Skeletal muscle satellite cell (primary cell): ENCODE results near the gene PIEZO2.
"Not testable (repeated sequence)": the region's sequence is repeated elsewhere in the genome, so short reads cannot be mapped to it uniquely, and the experiment has no call there.

Source experiments
- H3K27me3 ChIP-seq: 2 replicates; pipeline ENCODE4 v1.7.0; 2013; ENCODE audit warnings: low read length; ENCODE audit not compliant: control insufficient read depth, insufficient read depth
- H3K36me3 ChIP-seq: 2 replicates; pipeline ENCODE4 v1.7.0; 2013; ENCODE audit warnings: mild to moderate bottlenecking, control low read depth, low read length; ENCODE audit not compliant: insufficient read depth
- H3K4me1 ChIP-seq: 2 replicates; pipeline ENCODE4 v1.7.0; 2013; ENCODE audit warnings: low read length; ENCODE audit not compliant: control insufficient read depth, insufficient read depth
- H3K4me2 ChIP-seq: 2 replicates; pipeline ENCODE4 v1.7.0; 2013; ENCODE audit warnings: mild to moderate bottlenecking, low read length
- H3K4me3 ChIP-seq: 2 replicates; pipeline ENCODE4 v1.7.0; 2013; ENCODE audit warnings: low read length
- H3K9ac ChIP-seq: 2 replicates; pipeline ENCODE4 v1.7.0; 2013; ENCODE audit warnings: mild to moderate bottlenecking, low read depth, low read length, moderate library complexity
- H3K9me3 ChIP-seq: replicated peaks from 2 replicates; pipeline ENCODE4 v1.7.0; 2013; ENCODE audit warnings: mild to moderate bottlenecking, control low read depth, low read length

The PIEZO2 gene

DNA sequence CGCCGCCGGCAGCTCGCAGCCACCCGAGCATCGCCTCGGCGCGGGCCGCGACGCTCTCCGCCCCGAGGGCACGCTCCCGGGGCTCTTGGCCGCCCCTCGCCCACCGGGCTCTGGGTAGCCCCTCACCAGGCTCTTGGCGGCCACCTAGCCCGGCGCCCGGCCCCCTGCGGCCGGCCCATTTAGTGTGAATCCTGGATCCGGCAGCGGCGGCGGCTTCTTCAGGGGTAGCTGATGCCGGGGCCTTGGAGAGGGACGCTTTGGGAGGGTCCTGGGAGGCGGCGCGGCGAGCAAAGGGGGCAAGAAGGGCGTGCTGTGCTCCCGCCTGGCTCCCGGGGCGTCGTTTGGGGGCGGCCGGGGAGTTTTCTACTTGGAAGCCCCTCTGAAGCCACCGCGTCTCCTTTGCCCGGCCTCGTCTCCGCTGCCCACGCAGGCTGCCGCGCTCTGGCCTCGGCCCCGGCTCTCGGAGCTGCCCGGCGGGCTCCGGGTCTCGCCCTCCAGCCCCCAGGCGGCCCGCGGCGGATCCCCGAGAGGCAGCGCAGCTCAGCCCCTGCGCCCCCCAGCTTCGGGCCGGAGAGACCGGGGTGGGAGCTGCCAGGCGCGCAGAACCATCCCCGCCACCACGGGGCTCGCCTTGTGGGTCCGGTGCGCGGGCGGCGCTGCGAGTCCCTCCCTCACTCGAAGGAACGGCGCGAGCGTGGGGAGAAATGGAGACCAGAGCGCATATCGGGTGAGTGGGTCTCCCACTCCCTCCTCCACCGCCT lies 509 bp downstream of the PIEZO2 start:
- Histone ChIP-seq H3K4me1 (peaks cover 7% of the 10 kb centered on the region), H3K4me2 (peak overlapping the region; percentile 95), H3K27me3 (peaks cover 75% of the 10 kb centered on the region), H3K9me3 (no peaks in the 10 kb centered on the region), H3K36me3 (no peaks in the 10 kb centered on the region), H3K4me3 (peak overlapping the region; percentile 73), H3K9ac (peak overlapping the region; percentile 47)

- Histone ChIP-seq H3K9me3 (no peaks in the 10 kb centered on the region), H3K4me1 (peaks cover 7% of the 10 kb centered on the region), H3K9ac (peak overlapping the region; percentile 47), H3K4me2 (peak overlapping the region; percentile 95), H3K4me3 (peak overlapping the region; percentile 73), H3K36me3 (no peaks in the 10 kb centered on the region), H3K27me3 (peaks cover 78% of the 10 kb centered on the region)
Measured at GRCh38 chr18:11147962-11148679, 1.2 kb downstream of the PIEZO2 start.

DNA sequence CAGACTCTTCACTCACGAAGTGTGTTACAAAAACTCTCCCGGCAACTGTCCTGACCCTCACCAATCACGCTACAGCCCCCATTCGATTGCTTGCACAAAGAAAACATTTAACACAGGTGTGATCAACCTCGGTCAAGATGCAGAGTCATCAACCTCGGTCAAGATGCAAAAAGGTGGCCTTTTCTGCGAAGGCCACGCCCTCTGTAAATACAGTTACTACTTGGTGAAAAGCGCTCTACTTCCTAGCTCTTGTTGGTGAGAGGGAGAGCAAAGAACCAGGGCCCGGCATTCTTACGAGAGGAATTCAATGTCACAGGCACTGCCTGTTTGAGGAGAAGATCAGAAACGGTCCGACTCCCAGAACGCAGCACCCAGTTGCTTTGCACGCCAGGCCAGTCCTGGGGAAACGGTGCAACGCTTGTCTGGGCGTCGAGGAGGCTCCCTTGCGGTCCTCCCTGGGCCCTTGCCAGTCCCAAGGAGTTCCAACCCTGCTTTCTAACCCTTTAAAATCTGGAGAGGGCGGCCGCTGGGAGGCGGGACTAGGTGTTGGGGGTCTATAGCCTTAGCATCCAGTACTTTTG lies 1.9 kb downstream of the PIEZO2 start:
- Histone ChIP-seq H3K4me3 (peak overlapping the region; percentile 73), H3K4me1 (peaks cover 7% of the 10 kb centered on the region), H3K4me2 (peak overlapping the region; percentile 95), H3K36me3 (no peaks in the 10 kb centered on the region), H3K27me3 (peaks cover 78% of the 10 kb centered on the region), H3K9me3 (no peaks in the 10 kb centered on the region), H3K9ac (no peak overlapping the region)

GRCh38 chr18:11146947-11147345 lies 2.4 kb downstream of the PIEZO2 start:
- H3K27me3 ChIP-seq, result peaks cover 76% of the 10 kb centered on the region
- peaks cover 7% of the 10 kb centered on the region for H3K4me1 ChIP-seq
- H3K4me2 ChIP-seq, result peak overlapping the region; percentile 95
- no peak overlapping the region for H3K4me3 ChIP-seq
- no peaks in the 10 kb centered on the region for H3K36me3 ChIP-seq
- H3K9ac ChIP-seq, result no peak overlapping the region
- H3K9me3 ChIP-seq, result no peaks in the 10 kb centered on the region

GRCh38 chr18:11146238-11146946 lies 3.0 kb downstream of the PIEZO2 start:
- peaks cover 70% of the 10 kb centered on the region for H3K27me3 ChIP-seq
- no peak overlapping the region for H3K4me3 ChIP-seq
- peak overlapping the region; percentile 95 for H3K4me2 ChIP-seq
- H3K9me3 ChIP-seq, result no peaks in the 10 kb centered on the region
- peaks cover 7% of the 10 kb centered on the region for H3K4me1 ChIP-seq
- no peaks in the 10 kb centered on the region for H3K36me3 ChIP-seq
- no peak overlapping the region for H3K9ac ChIP-seq

- peaks cover 62% of the 10 kb centered on the region for H3K27me3 ChIP-seq
- H3K9ac ChIP-seq, result no peak overlapping the region
- peaks cover 7% of the 10 kb centered on the region for H3K4me1 ChIP-seq
- H3K4me2 ChIP-seq, result no peak overlapping the region
- no peaks in the 10 kb centered on the region for H3K9me3 ChIP-seq
- no peak overlapping the region for H3K4me3 ChIP-seq
- no peaks in the 10 kb centered on the region for H3K36me3 ChIP-seq
Measured at GRCh38 chr18:11145413-11146191, 3.8 kb downstream of the PIEZO2 start.

- H3K4me1 ChIP-seq, result no peaks in the 10 kb centered on the region
- H3K4me3 ChIP-seq, result no peak overlapping the region
- peaks cover 2% of the 10 kb centered on the region for H3K27me3 ChIP-seq
- H3K4me2 ChIP-seq, result no peak overlapping the region
- H3K9ac ChIP-seq, result no peak overlapping the region
- H3K9me3 ChIP-seq, result no peaks in the 10 kb centered on the region
- no peaks in the 10 kb centered on the region for H3K36me3 ChIP-seq
Measured at GRCh38 chr18:11137400-11137799, 12.0 kb downstream of the PIEZO2 start.

DNA sequence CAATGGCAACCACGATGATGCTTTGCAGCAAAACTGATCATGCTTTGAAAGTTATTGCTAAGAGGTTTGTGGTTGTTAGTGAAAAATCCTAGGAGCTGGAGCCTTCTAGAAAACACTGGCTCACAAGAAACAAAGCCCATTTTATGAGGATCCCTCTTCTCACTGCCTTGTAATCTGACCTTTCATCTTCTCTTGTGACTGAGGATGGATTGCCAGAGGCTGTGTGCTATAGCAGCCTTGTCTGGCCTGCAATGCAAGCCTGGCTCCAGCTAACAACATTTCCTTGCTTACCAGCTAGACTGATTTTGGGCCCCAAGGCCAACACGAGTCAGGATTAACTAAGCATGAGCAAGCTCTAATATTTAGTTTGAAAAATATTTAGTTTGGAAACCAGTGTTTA lies 13.1 kb downstream of the PIEZO2 start:
- Histone ChIP-seq H3K4me1 (no peaks in the 10 kb centered on the region), H3K27me3 (peaks cover 2% of the 10 kb centered on the region), H3K9ac (no peak overlapping the region), H3K9me3 (no peaks in the 10 kb centered on the region), H3K4me2 (no peak overlapping the region), H3K4me3 (no peak overlapping the region), H3K36me3 (no peaks in the 10 kb centered on the region)

GRCh38 chr18:11134940-11135339 lies 14.4 kb downstream of the PIEZO2 start:
- Histone ChIP-seq H3K36me3 (no peaks in the 10 kb centered on the region), H3K4me2 (no peak overlapping the region), H3K9me3 (no peaks in the 10 kb centered on the region), H3K27me3 (peaks cover 2% of the 10 kb centered on the region), H3K9ac (no peak overlapping the region), H3K4me1 (no peaks in the 10 kb centered on the region), H3K4me3 (no peak overlapping the region)

- H3K4me1 ChIP-seq, H3K36me3 ChIP-seq, H3K4me3 ChIP-seq, H3K9ac ChIP-seq, H3K4me2 ChIP-seq, H3K9me3 ChIP-seq, H3K27me3 ChIP-seq: not testable (repeated sequence)
Measured at GRCh38 chr18:11129059-11129458, 20.3 kb downstream of the PIEZO2 start.
